ENCODE results near the gene GPRC5C.

DNA sequence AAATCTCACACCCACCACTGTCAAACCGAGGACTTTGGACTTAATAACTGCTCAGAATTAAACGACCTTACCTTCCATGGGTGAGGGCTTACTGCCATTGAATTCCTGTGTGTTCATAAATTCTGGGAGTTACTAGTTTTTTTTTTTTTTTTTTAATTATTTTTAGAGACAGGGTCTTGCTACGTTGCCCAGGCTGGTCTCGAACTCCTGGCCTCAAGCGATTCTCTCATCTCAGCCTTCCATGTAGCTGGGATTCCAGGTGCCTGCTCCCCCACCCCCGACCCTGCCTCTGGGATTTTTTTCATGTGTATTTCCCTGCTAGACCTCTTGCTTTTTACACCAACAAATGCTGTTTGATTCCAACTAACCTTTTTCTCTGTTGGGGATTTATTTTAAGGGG, 19.7 kb downstream of the GPRC5C start:
- TF ChIP-seq ZNF274 (IDR thresholded peaks at IDR 0.05; ENCODE audit: low read length): no peak
- TF ChIP-seq ZNF274 (tag by site-specific recombination; IDR thresholded peaks at IDR 0.05; ENCODE audit: borderline replicate concordance): no peak
- TF ChIP-seq ZNF580 (tag by site-specific recombination; IDR thresholded peaks at IDR 0.05): no peak
- TF ChIP-seq CTCF (tag by site-specific recombination; IDR thresholded peaks at IDR 0.05): no peak
